ENCODE data around the gene ADGRB3. TPM values are rescaled to one million over a fixed set of nuclear protein-coding genes. Genes with fewer than 3 reads are reported as not detected.

Gene ADGRB3
- polyA plus RNA-seq, 1 of the 3 experiments (the other 2 are of a cell fraction), result 0.12 TPM

- TF ChIP-seq IRF3 (IDR thresholded peaks at IDR 0.05; ENCODE audit: low read depth, low read length) (no peak), FOSL2 (IDR thresholded peaks at IDR 0.05; ENCODE audit: borderline replicate concordance, low read depth) (no peak), RCOR1 (IDR thresholded peaks at IDR 0.05; ENCODE audit: low read length) (no peak), TAF1 (IDR thresholded peaks at IDR 0.05; ENCODE audit: borderline replicate concordance, low read depth, low read length) (no peak)
Observed at GRCh38 chr6:68859233-68859632, 224.2 kb downstream of the ADGRB3 start (continued).

GRCh38 chr6:68868646-68869045 lies 233.6 kb downstream of the ADGRB3 start:
- TF ChIP-seq RAD21 (IDR thresholded peaks at IDR 0.05; ENCODE audit: low read length) (no peak), EP300 (IDR thresholded peaks at IDR 0.05; ENCODE audit: borderline replicate concordance in 1 of 2, low read depth in 1 of 2, low read length in 1 of 2) (no peak), FOXM1 (IDR thresholded peaks at IDR 0.05; ENCODE audit: low read depth) (no peak), JUND (IDR thresholded peaks at IDR 0.05) (no peak), RCOR1 (IDR thresholded peaks at IDR 0.05; ENCODE audit: low read length) (no peak), RFX5 (IDR thresholded peaks at IDR 0.05; ENCODE audit: low read length) (no peak), GATA2 (CRISPR knock-in tag; IDR thresholded peaks at IDR 0.05) (no peak), TAF1 (IDR thresholded peaks at IDR 0.05; ENCODE audit: borderline replicate concordance, low read depth, low read length) (no peak), NFIC (IDR thresholded peaks at IDR 0.05; ENCODE audit: borderline replicate concordance) (no peak), MEF2A (IDR thresholded peaks at IDR 0.05; ENCODE audit: borderline replicate concordance, low read depth) (no peak), POLR2AphosphoS5 (IDR thresholded peaks at IDR 0.05; ENCODE audit: low read depth, low read length) (no peak), SMC3 (IDR thresholded peaks at IDR 0.05; ENCODE audit: low read depth, low read length) (no peak), NRF1 (IDR thresholded peaks at IDR 0.05; ENCODE audit: low read depth, low read length) (no peak), USF2 (IDR thresholded peaks at IDR 0.05; ENCODE audit: borderline replicate concordance, low read depth, low read length) (no peak), YY1 (IDR thresholded peaks at IDR 0.05; ENCODE audit: low read depth) (no peak), PBX3 (IDR thresholded peaks at IDR 0.05) (no peak), TCF12 (IDR thresholded peaks at IDR 0.05) (no peak), RXRA (IDR thresholded peaks at IDR 0.05; ENCODE audit: borderline replicate concordance, low read depth) (no peak), MAX (IDR thresholded peaks at IDR 0.05; ENCODE audit: low read depth) (no peak), CHD2 (IDR thresholded peaks at IDR 0.05; ENCODE audit: low read length, partially characterized antibody) (no peak)
- Histone ChIP-seq H3K4me2 (no peak overlapping the region), H3K4me3 (ENCODE audit: low read depth in 2 of 2, low read length in 1 of 2) (no peak overlapping the region), H3K9ac (no peak overlapping the region), H3K27ac (ENCODE audit: low read depth in 2 of 2, low read length in 1 of 2) (no peak overlapping the region), H3K9me2 (no peaks in the 10 kb centered on the region), H3K79me2 (ENCODE audit: insufficient read depth) (no peaks in the 10 kb centered on the region), H3K9me3 (no peaks in the 10 kb centered on the region), H4K20me1 (ENCODE audit: insufficient read depth) (no peaks in the 10 kb centered on the region), H3K4me1 (ENCODE audit: control insufficient read depth in 1 of 2, insufficient read depth in 2 of 2, low read depth in 1 of 2, low read length in 1 of 2) (peaks cover 0 to 11% of the 10 kb centered on the region in 2 experiments; a peak in 1 of 4 replicates), H3K36me3 (replicated peaks in 1 of 2; ENCODE audit: control insufficient read depth in 1 of 2, insufficient read depth in 2 of 2, low read length in 1 of 2) (no peaks in the 10 kb centered on the region), H3K27me3 (ENCODE audit: insufficient read depth) (no peaks in the 10 kb centered on the region), H2AFZ (ENCODE audit: low read depth) (no peak overlapping the region), H3F3A (replicated peaks; ENCODE audit: insufficient read depth) (no peaks in the 10 kb centered on the region)
- ChIA-PET POLR2A (no interaction called here), CTCF (interaction anchor here (1.1 kb wide), 1 partner anchor 37 kb away, joined by 3 read pairs; no protein-coding TSS in a partner anchor)
- DNase-seq, result no peak
